IMR-90 (cell line): ENCODE results near the gene GRAMD1B. TPM values are rescaled to one million over a fixed set of nuclear protein-coding genes. Genes with fewer than 3 reads are reported as not detected.

ENCODE experiments used
- ATAC-seq: fragments of 200-7000 bp; cut with Tn5 transposase; 2 replicates; pipeline ENCODE4 v1.9.1; 2020; ENCODE audit warnings: low read depth, mild to moderate bottlenecking, moderate library complexity
- BruUV-seq: library from RNA; stranded (reverse); fragments of 400-500 nt; replicated peaks from 2 replicates; lab custom pipeline; 2021; lab: Mats Ljungman, UMichigan
- CTCF ChIA-PET: fragments of 300-600 bp; formaldehyde crosslinking; extraction: SDS; loops from one replicate; lab custom pipeline; 2021; ENCODE audit warnings: antibody characterized with exemption; lab: Yijun Ruan, JAX
- POLR2A ChIA-PET: fragments of 300-600 bp; sonication (Branson Sonifier 250); formaldehyde crosslinking; loops from one replicate; lab custom pipeline; 2022; ENCODE audit warnings: antibody characterized with exemption; ENCODE audit not compliant: unreplicated experiment; lab: Charles Lee
- DNase-seq: peaks from one replicate; pipeline ENCODE4 v3.0.0; 2013
- H2AFZ ChIP-seq: replicated peaks from 2 replicates; pipeline ENCODE3; 2013; ENCODE audit warnings: low read length, mild to moderate bottlenecking; ENCODE audit not compliant: poor library complexity
- H2AK5ac ChIP-seq: 2 replicates; pipeline ENCODE4 v1.6.1; 2013; ENCODE audit warnings: low read depth, low read length, inconsistent platforms
- H2AK9ac ChIP-seq: replicated peaks from 2 replicates; pipeline ENCODE3; 2013; ENCODE audit warnings: mild to moderate bottlenecking, low read depth, low read length, moderate library complexity; ENCODE audit not compliant: poor library complexity
- H2BK120ac ChIP-seq: 2 replicates; pipeline ENCODE4 v1.6.1; 2013; ENCODE audit warnings: low read depth, low read length, inconsistent platforms
- H2BK15ac ChIP-seq: 3 replicates; pipeline ENCODE4 v1.6.1; 2013; ENCODE audit warnings: low read depth, low read length, inconsistent platforms
- H2BK20ac ChIP-seq: 2 replicates; pipeline ENCODE4 v1.6.1; 2013; ENCODE audit warnings: low read depth, mild to moderate bottlenecking, inconsistent platforms, low read length, moderate library complexity
- H2BK5ac ChIP-seq: 2 replicates; pipeline ENCODE4 v1.6.1; 2013; ENCODE audit warnings: mild to moderate bottlenecking, low read depth, low read length, inconsistent platforms; ENCODE audit not compliant: poor library complexity, severe bottlenecking
- H3K14ac ChIP-seq: replicated peaks from 2 replicates; pipeline ENCODE4 v1.6.1; 2013; ENCODE audit warnings: low read depth, low read length, inconsistent platforms
- H3K18ac ChIP-seq: 2 replicates; pipeline ENCODE4 v1.6.1; 2013; ENCODE audit warnings: low read depth, low read length, control low read depth
- H3K23ac ChIP-seq: 2 replicates; pipeline ENCODE4 v1.6.1; 2013; ENCODE audit warnings: low read depth, low read length, inconsistent platforms
- H3K27ac ChIP-seq: 2 replicates; pipeline ENCODE4 v1.5.1; 2013; ENCODE audit warnings: mild to moderate bottlenecking, control low read depth, low read length; ENCODE audit not compliant: insufficient read depth
- H3K27me3 ChIP-seq: 2 replicates; pipeline ENCODE4 v1.6.1; 2013; ENCODE audit warnings: low read length; ENCODE audit not compliant: control insufficient read depth, insufficient read depth
- H3K36me3 ChIP-seq: 2 replicates; pipeline ENCODE4 v1.6.1; 2013; ENCODE audit warnings: low read length, mixed read lengths; ENCODE audit not compliant: control insufficient read depth, insufficient read depth
- H3K4ac ChIP-seq: 2 replicates; pipeline ENCODE4 v1.6.1; 2013; ENCODE audit warnings: low read depth, low read length, inconsistent platforms
- H3K4me1 ChIP-seq: 2 replicates; pipeline ENCODE4 v1.6.1; 2013; ENCODE audit warnings: low read length, mixed read lengths; ENCODE audit not compliant: control insufficient read depth, insufficient read depth
- H3K4me2 ChIP-seq: 2 replicates; pipeline ENCODE4 v1.6.1; 2013; ENCODE audit warnings: low read depth, mild to moderate bottlenecking, control low read depth, low read length, moderate library complexity
- H3K4me3 ChIP-seq: 2 replicates; pipeline ENCODE4 v1.5.1; 2013; ENCODE audit warnings: low read depth, mild to moderate bottlenecking, control low read depth, low read length, moderate library complexity; ENCODE audit not compliant: insufficient read depth
- H3K56ac ChIP-seq: 2 replicates; pipeline ENCODE4 v1.6.1; 2013; ENCODE audit warnings: low read length, inconsistent platforms; ENCODE audit not compliant: insufficient read depth; ENCODE audit errors: extremely low read depth
- H3K79me1 ChIP-seq, 2 experiments: 2 replicates each; pipeline ENCODE4 v1.6.1; 2013; ENCODE audit warnings: low read length in 2 of 2, inconsistent platforms in 1 of 2, low read depth in 1 of 2
- H3K9ac ChIP-seq: 2 replicates; pipeline ENCODE4 v1.6.1; 2013; ENCODE audit warnings: low read depth, low read length, control low read depth
- H3K9me1 ChIP-seq: 2 replicates; pipeline ENCODE4 v1.6.1; 2013; ENCODE audit warnings: low read length, inconsistent platforms; ENCODE audit not compliant: insufficient read depth
- H3K9me3 ChIP-seq: 2 replicates; pipeline ENCODE4 v1.6.1; 2013; ENCODE audit warnings: low read length; ENCODE audit not compliant: control insufficient read depth, insufficient read depth
- H4K20me1 ChIP-seq: 2 replicates; pipeline ENCODE4 v1.6.1; 2013; ENCODE audit warnings: low read length, inconsistent platforms; ENCODE audit not compliant: insufficient read depth
- H4K5ac ChIP-seq: 2 replicates; pipeline ENCODE4 v1.6.1; 2013; ENCODE audit warnings: mild to moderate bottlenecking, low read depth, low read length, control low read depth
- H4K8ac ChIP-seq, 2 experiments: 2 replicates each; pipeline ENCODE4 v1.6.1; 2013; ENCODE audit warnings: low read depth in 2 of 2, low read length in 2 of 2, control low read depth in 1 of 2, inconsistent platforms in 1 of 2
- H4K91ac ChIP-seq: 2 replicates; pipeline ENCODE4 v1.6.1; 2013; ENCODE audit warnings: low read depth, low read length, inconsistent platforms; ENCODE audit not compliant: insufficient read depth
- BHLHE40 ChIP-seq: fragments of 150-350 bp; IDR thresholded peaks from 2 replicates; pipeline ENCODE4 v1.6.1; 2016; ENCODE audit warnings: mild to moderate bottlenecking, low read depth, low read length
- CHD1 ChIP-seq: IDR thresholded peaks from 2 replicates; pipeline ENCODE4 v1.6.1; 2012; ENCODE audit warnings: low read depth, low read length, improper control_type of control experiment
- CTCF ChIP-seq: conservative IDR thresholded peaks from 2 replicates; pipeline ENCODE4 v1.5.1; 2012; ENCODE audit warnings: mild to moderate bottlenecking, low read depth, low read length, improper control_type of control experiment
- ELK1 ChIP-seq: fragments of 150-350 bp; IDR thresholded peaks from 2 replicates; pipeline ENCODE4 v1.6.1; 2016; ENCODE audit warnings: low read depth, mild to moderate bottlenecking, low read length, moderate library complexity, borderline replicate concordance
- FOS ChIP-seq: fragments of 150-350 bp; IDR thresholded peaks from 2 replicates; pipeline ENCODE4 v1.6.1; 2016; ENCODE audit warnings: low read depth, low read length
- MAFK ChIP-seq: IDR thresholded peaks from 2 replicates; pipeline ENCODE4 v1.6.1; 2012; ENCODE audit warnings: low read depth, low read length, improper control_type of control experiment
- MAZ ChIP-seq: IDR thresholded peaks from 2 replicates; pipeline ENCODE4 v1.6.1; 2012; ENCODE audit warnings: low read depth, mild to moderate bottlenecking, low read length, improper control_type of control experiment, moderate library complexity, borderline replicate concordance
- MXI1 ChIP-seq: IDR thresholded peaks from 2 replicates; pipeline ENCODE4 v1.6.1; 2012; ENCODE audit warnings: low read depth, mild to moderate bottlenecking, low read length, moderate library complexity, borderline replicate concordance
- NFE2L2 ChIP-seq: fragments of 150-350 bp; IDR thresholded peaks from 2 replicates; pipeline ENCODE4 v1.6.1; 2016; ENCODE audit warnings: low read depth, mild to moderate bottlenecking, low read length
- POLR2A ChIP-seq: IDR thresholded peaks from 2 replicates; pipeline ENCODE4 v1.6.1; 2012; ENCODE audit warnings: mild to moderate bottlenecking, low read depth, low read length
- RAD21 ChIP-seq: IDR thresholded peaks from 2 replicates; pipeline ENCODE4 v1.6.1; 2012; ENCODE audit warnings: low read length, improper control_type of control experiment
- RCOR1 ChIP-seq: IDR thresholded peaks from 2 replicates; pipeline ENCODE4 v1.6.1; 2012; ENCODE audit warnings: mild to moderate bottlenecking, low read length, improper control_type of control experiment; ENCODE audit not compliant: insufficient replicate concordance
- RFX5 ChIP-seq: IDR thresholded peaks from 2 replicates; pipeline ENCODE4 v1.8.0; 2012; ENCODE audit warnings: low read depth, mild to moderate bottlenecking, low read length, moderate library complexity
- SMC3 ChIP-seq: fragments of 150-350 bp; IDR thresholded peaks from 2 replicates; pipeline ENCODE4 v1.6.1; 2016; ENCODE audit warnings: low read depth, mild to moderate bottlenecking, antibody characterized with exemption, low read length, moderate library complexity
- USF2 ChIP-seq: fragments of 150-350 bp; IDR thresholded peaks from 2 replicates; pipeline ENCODE4 v1.6.1; 2017; ENCODE audit warnings: mild to moderate bottlenecking, antibody characterized with exemption, low read length, low read depth
- WGBS, 2 experiments: methylation state at CpG; one replicate each; pipeline versions ENCODE4 v1.1.5 to v1.1.7; 2013; ENCODE audit warnings: missing lambda C conversion rate in 2 of 2; ENCODE audit not compliant: insufficient read length in 1 of 2; ENCODE audit errors: extremely low coverage in 2 of 2; 5-methylcytosine and 5-hydroxymethylcytosine counted together
- dilution Hi-C: fragments of 300-500 bp; cut with HindIII; formaldehyde crosslinking; loops from one replicate; pipeline ENCODE4 v1.14.3; 2018; ENCODE audit warnings: low sequenced_read_pairs; ENCODE audit not compliant: unreplicated experiment
- in situ Hi-C: fragments of 300-500 bp; cut with MboI; formaldehyde crosslinking; loops from 3 replicates; pipeline ENCODE4 v1.14.3; 2019; ENCODE audit warnings: low sequenced_read_pairs, inconsistent platforms, mixed read lengths
- intact Hi-C: fragments of 100-400 bp; cut with micrococcal nuclease; formaldehyde crosslinking; loops from 2 replicates; pipeline ENCODE4 v1.10.0; 2022
- polyA plus RNA-seq, 3 experiments: library from polyadenylated mRNA; depleted of rRNA; stranded (reverse); fragments of >200 nt; gene quantifications; 2 replicates each; pipeline ENCODE4 v1.2.3, GENCODE V29; 2012; ENCODE audit warnings: low replicate concordance in 1 of 3
- total RNA-seq: library from RNA; depleted of rRNA; stranded (reverse); fragments of >200 nt; gene quantifications from 2 replicates; pipeline ENCODE4 v1.2.3, GENCODE V29; 2012

The GRAMD1B gene
- total and polyA plus RNA-seq, 2 of the 4 experiments (the other 2 are of a cell fraction), result 7.1 to 7.2 TPM

GRCh38 chr11:123481640-123482039 lies 51.6 kb downstream of the GRAMD1B start:
- in situ Hi-C loops, result no loop called here
- no peak overlapping the region for H3K14ac ChIP-seq
- H2BK5ac ChIP-seq, result no peak overlapping the region
- H4K20me1 ChIP-seq, result no peaks in the 10 kb centered on the region
- BruUV-seq, result no TSS peak
- ChIA-PET CTCF (interaction anchor here (0.9 kb wide), 1 partner anchor 74 kb away, joined by 6 read pairs; no protein-coding TSS in a partner anchor), POLR2A (no interaction called here)
- no peak overlapping the region for H2AK5ac ChIP-seq
- H3K27ac ChIP-seq, result no peak overlapping the region
- TF ChIP-seq NFE2L2 (no peak), MXI1 (no peak), RFX5 (no peak), POLR2A (no peak), CTCF (no peak), RAD21 (no peak), MAZ (no peak), FOS (no peak), ELK1 (no peak), USF2 (no peak), SMC3 (no peak), MAFK (no peak), BHLHE40 (no peak), CHD1 (no peak), RCOR1 (no peak)
- H3K56ac ChIP-seq, result no peak overlapping the region
- H3K18ac ChIP-seq, result no peak overlapping the region
- H3K79me1 ChIP-seq, result peaks cover 9 to 24% of the 10 kb centered on the region in 2 experiments; a peak in 3 of 4 replicates
- H2AFZ ChIP-seq, result no peak overlapping the region
- H3K4ac ChIP-seq, result no peak overlapping the region
- H3K4me2 ChIP-seq, result no peak overlapping the region
- no peak overlapping the region for H4K91ac ChIP-seq
- H2BK15ac ChIP-seq, result no peak overlapping the region
- H3K27me3 ChIP-seq, result no peaks in the 10 kb centered on the region
- no CpG with 5 or more reads among the region's 3 CpGs for WGBS, 2 experiments
- DNase-seq (no peak), ATAC-seq (no peak)
- intact Hi-C loops, result no loop called here
- H2BK120ac ChIP-seq, result no peak overlapping the region
- H3K4me3 ChIP-seq, result no peak overlapping the region
- peaks cover 6% of the 10 kb centered on the region; the same call in 1 of the 2 replicates for H3K9me1 ChIP-seq
- peaks cover 2% of the 10 kb centered on the region; the same call in 1 of the 2 replicates for H3K4me1 ChIP-seq
- H3K9me3 ChIP-seq, result no peaks in the 10 kb centered on the region
- no peak overlapping the region for H4K5ac ChIP-seq
- no peak overlapping the region for H3K23ac ChIP-seq
- peaks cover 1% of the 10 kb centered on the region; the same call in 1 of the 2 replicates for H3K36me3 ChIP-seq
- no peak overlapping the region for H4K8ac ChIP-seq
- H2AK9ac ChIP-seq, result no peak overlapping the region
- no peak overlapping the region for H2BK20ac ChIP-seq
- dilution Hi-C loops, result no loop called here
- no peak overlapping the region for H3K9ac ChIP-seq
